Measurements from ENCODE around the gene CELF1. TPM values are rescaled to one million over a fixed set of nuclear protein-coding genes. Genes with fewer than 3 reads are reported as not detected.

CELF1 gene
- total and polyA plus RNA-seq, 2 of the 13 experiments (the other 11 are each of a cell fraction or from before 2014, with no cell fraction given): 69.0 to 80.1 TPM

- TF ChIP-seq USF2 (IDR thresholded peaks at IDR 0.05; ENCODE audit: low read depth, low read length) (no peak), USF2 (CRISPR knock-in tag; IDR thresholded peaks at IDR 0.05; ENCODE audit: borderline replicate concordance) (no peak), ZEB1 (IDR thresholded peaks at IDR 0.05; ENCODE audit: insufficient replicate concordance, low read depth) (peak; percentile 81), ZBTB7B (CRISPR knock-in tag; IDR thresholded peaks at IDR 0.05) (no peak), ZNF605 (CRISPR knock-in tag; IDR thresholded peaks at IDR 0.05) (0 out of 2 replicates have a peak, but pooled peaks have one; percentile 42), NCOA2 (CRISPR knock-in tag; IDR thresholded peaks at IDR 0.05) (0 out of 2 replicates have a peak, but pooled peaks have one; percentile 8), HNRNPUL1 (IDR thresholded peaks at IDR 0.05; ENCODE audit: low read depth, low read length) (no peak), RAD21 (CRISPR knock-in tag; IDR thresholded peaks at IDR 0.05) (no peak), MAFF (IDR thresholded peaks at IDR 0.05; ENCODE audit: low read depth, low read length) (no peak), ZNF670 (CRISPR knock-in tag; IDR thresholded peaks at IDR 0.05; ENCODE audit: borderline replicate concordance) (no peak), RBFOX2 (IDR thresholded peaks at IDR 0.05; ENCODE audit: low read depth, low read length) (no peak), ZIK1 (CRISPR knock-in tag; IDR thresholded peaks at IDR 0.05; ENCODE audit: borderline replicate concordance, low read depth) (no peak), ZBTB38 (CRISPR knock-in tag; IDR thresholded peaks at IDR 0.05) (peak; percentile 45; the same call in 1 of the 2 replicates), ZNF564 (CRISPR knock-in tag; IDR thresholded peaks at IDR 0.05) (no peak), STAG1 (CRISPR knock-in tag; IDR thresholded peaks at IDR 0.05) (no peak), ZNF615 (CRISPR knock-in tag; IDR thresholded peaks at IDR 0.05; ENCODE audit: borderline replicate concordance) (no peak), ZNF367 (CRISPR knock-in tag; IDR thresholded peaks at IDR 0.05; ENCODE audit: borderline replicate concordance) (no peak), SOX13 (IDR thresholded peaks at IDR 0.05) (no peak), SOX13 (CRISPR knock-in tag; conservative IDR thresholded peaks at IDR 0.05 in 1 of 2, IDR thresholded peaks at IDR 0.05 in 1 of 2) (peak in 1 of 2 experiments; percentile 88; a peak in 2 of 4 replicates), RNF219 (CRISPR knock-in tag; IDR thresholded peaks at IDR 0.05) (no peak), PPARG (CRISPR knock-in tag; conservative IDR thresholded peaks at IDR 0.05) (peak; percentile 58; the same call in 1 of the 2 replicates), SNAI1 (CRISPR knock-in tag; IDR thresholded peaks at IDR 0.05; ENCODE audit: borderline replicate concordance) (no peak), NPAS2 (CRISPR knock-in tag; IDR thresholded peaks at IDR 0.05; ENCODE audit: borderline replicate concordance) (no peak), PRPF4 (IDR thresholded peaks at IDR 0.05; ENCODE audit: low read depth, low read length, poor library complexity, severe bottlenecking) (no peak), AGO2 (optimal IDR thresholded peaks at IDR 0.05; ENCODE audit: low read depth, low read length) (no peak), ZC3H13 (CRISPR knock-in tag; IDR thresholded peaks at IDR 0.05) (no peak), NR2F6 (IDR thresholded peaks at IDR 0.05) (no peak; the same call in none of the 2 replicates), NR2F6 (CRISPR knock-in tag; IDR thresholded peaks at IDR 0.05) (peak; percentile 75)
- TF ChIP-seq, protein P1, sequence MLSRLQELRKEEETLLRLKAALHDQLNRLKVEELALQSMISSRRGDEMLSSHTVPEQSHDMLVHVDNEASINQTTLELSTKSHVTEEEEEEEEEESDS (CRISPR knock-in tag; IDR thresholded peaks at IDR 0.05; ENCODE audit: borderline replicate concordance): no peak
Observed at GRCh38 chr11:47431356-47432083, 121.4 kb downstream of the CELF1 start (continued).
